ENCODE results near the gene P4HB. TPM values are rescaled to one million over a fixed set of nuclear protein-coding genes. Genes with fewer than 3 reads are reported as not detected.

Gene P4HB
- polyA plus RNA-seq, 1 of the 3 experiments (the other 2 are of a cell fraction), result 165 TPM

DNA sequence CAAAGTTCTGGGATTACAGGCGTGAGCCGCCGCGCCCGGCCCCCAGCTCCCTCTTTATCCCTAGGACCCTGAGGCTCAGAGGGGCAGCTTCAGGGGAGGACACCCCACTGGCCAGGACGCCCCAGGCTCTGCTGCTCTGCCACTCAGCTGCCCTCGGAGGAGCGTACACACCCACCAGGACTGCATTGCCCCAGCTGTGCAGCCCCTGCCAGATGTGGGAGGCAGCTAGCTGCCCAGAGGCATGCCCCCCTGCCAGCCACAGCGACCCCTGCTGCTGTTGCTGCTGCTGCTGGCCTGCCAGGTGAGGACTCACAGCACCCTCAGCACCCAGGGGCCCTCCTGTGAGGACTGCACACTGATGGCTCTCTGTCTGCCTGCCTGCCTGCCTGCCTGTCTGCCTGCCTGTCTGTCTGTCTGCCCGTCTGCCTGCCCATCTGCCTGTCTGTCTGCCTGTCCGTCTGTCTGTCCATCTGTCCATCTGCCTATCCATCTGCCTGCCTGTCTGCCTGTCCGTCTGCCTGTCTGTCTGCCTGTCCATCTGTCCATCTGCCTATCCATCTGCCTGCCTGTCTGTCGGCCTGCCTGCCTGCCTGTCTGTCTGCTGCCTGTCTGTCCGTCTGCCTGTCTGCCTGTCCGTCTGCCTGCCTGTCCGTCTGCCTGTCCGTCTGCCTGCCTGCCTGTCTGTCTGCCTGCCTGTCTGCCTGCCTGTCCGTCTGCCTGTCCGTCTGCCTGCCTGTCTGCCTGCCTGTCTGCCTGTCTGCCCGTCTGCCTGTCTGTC is 51.4 kb downstream of the P4HB start:
- H3K4me2 ChIP-seq, result no peak overlapping the region
- H3K4me1 ChIP-seq (ENCODE audit: control insufficient read depth in 1 of 2, insufficient read depth in 2 of 2, low read depth in 1 of 2, low read length in 1 of 2), result peaks cover 0 to 35% of the 10 kb centered on the region in 2 experiments; a peak in 1 of 4 replicates
- H3K27me3 ChIP-seq (ENCODE audit: insufficient read depth), result peaks cover 70% of the 10 kb centered on the region
- H4K20me1 ChIP-seq (ENCODE audit: insufficient read depth), result no peaks in the 10 kb centered on the region
- H2AFZ ChIP-seq (ENCODE audit: low read depth), result no peak overlapping the region
- no peaks in the 10 kb centered on the region for H3K9me2 ChIP-seq
- H3K27ac ChIP-seq (ENCODE audit: low read depth in 2 of 2, low read length in 1 of 2), result no peak overlapping the region
- no peaks in the 10 kb centered on the region for H3K36me3 ChIP-seq (replicated peaks in 1 of 2; ENCODE audit: control insufficient read depth in 1 of 2, insufficient read depth in 2 of 2, low read length in 1 of 2)
- no peak overlapping the region for H3K9ac ChIP-seq
- POLR2A ChIA-PET, result interaction anchor here (0.6 kb wide), 1 partner anchor 569 kb away, joined by 4 read pairs; no protein-coding TSS in a partner anchor
- no peaks in the 10 kb centered on the region for H3K9me3 ChIP-seq
- CTCF ChIA-PET, result interaction anchor here (1.0 to 7.3 kb wide), 10 partner anchors 9 to 94 kb away, joined by 3 to 60 read pairs (median 5); partner anchors contain the start of gene MCRIP1
- peak; percentile 77 for DNase-seq
- H3K4me3 ChIP-seq (ENCODE audit: low read depth in 2 of 2, low read length in 1 of 2), result no peak overlapping the region
- TF ChIP-seq CTCF (IDR thresholded peaks at IDR 0.05), result peak; percentile 37
- TF ChIP-seq TCF12 (IDR thresholded peaks at IDR 0.05), result no peak
- no peak for TF ChIP-seq RFX5 (IDR thresholded peaks at IDR 0.05; ENCODE audit: low read length)
- no peak for TF ChIP-seq IRF3 (IDR thresholded peaks at IDR 0.05; ENCODE audit: low read depth, low read length)
- no peak for TF ChIP-seq NFIC (IDR thresholded peaks at IDR 0.05; ENCODE audit: borderline replicate concordance)
- TF ChIP-seq TAF1 (IDR thresholded peaks at IDR 0.05; ENCODE audit: borderline replicate concordance, low read depth, low read length), result no peak
- no peak for TF ChIP-seq EZH2phosphoT487 (IDR thresholded peaks at IDR 0.05; ENCODE audit: borderline replicate concordance, low read depth)
- TF ChIP-seq YY1 (IDR thresholded peaks at IDR 0.05; ENCODE audit: low read depth), result no peak
- H3F3A ChIP-seq (replicated peaks; ENCODE audit: insufficient read depth), result no peaks in the 10 kb centered on the region
- WGBS (ENCODE audit: low lambda C conversion rate), result 22% methylated on average over 13 of the region's 20 CpGs
- no peaks in the 10 kb centered on the region for H3K79me2 ChIP-seq (ENCODE audit: insufficient read depth)

GRCh38 chr17:81807839-81808238 is 52.5 kb downstream of the P4HB start:
- no peak overlapping the region for H2AFZ ChIP-seq (ENCODE audit: low read depth)
- 40% methylated on average over 6 of the region's 13 CpGs for WGBS (ENCODE audit: low lambda C conversion rate)
- no peaks in the 10 kb centered on the region for H3K36me3 ChIP-seq (replicated peaks in 1 of 2; ENCODE audit: control insufficient read depth in 1 of 2, insufficient read depth in 2 of 2, low read length in 1 of 2)
- no peaks in the 10 kb centered on the region for H3K9me3 ChIP-seq
- no peak overlapping the region for H3K4me3 ChIP-seq (ENCODE audit: low read depth in 2 of 2, low read length in 1 of 2)
- DNase-seq, result no peak
- POLR2A ChIA-PET, result interaction anchor here (0.8 to 1.1 kb wide), 3 partner anchors 13 to 25 kb away, joined by 3 to 6 read pairs (median 3); partner anchors contain the start of gene MCRIP1
- H3K79me2 ChIP-seq (ENCODE audit: insufficient read depth), result no peaks in the 10 kb centered on the region
- peaks cover 0 to 33% of the 10 kb centered on the region in 2 experiments; a peak in 1 of 4 replicates for H3K4me1 ChIP-seq (ENCODE audit: control insufficient read depth in 1 of 2, insufficient read depth in 2 of 2, low read depth in 1 of 2, low read length in 1 of 2)
- peaks cover 80% of the 10 kb centered on the region for H3K27me3 ChIP-seq (ENCODE audit: insufficient read depth)
- CTCF ChIA-PET, result interaction anchor here (1.1 to 7.3 kb wide), 12 partner anchors 10 to 152 kb away, joined by 3 to 60 read pairs (median 6); partner anchors contain the start of gene MCRIP1
- H3K4me2 ChIP-seq, result no peak overlapping the region
- H4K20me1 ChIP-seq (ENCODE audit: insufficient read depth), result no peaks in the 10 kb centered on the region
- H3F3A ChIP-seq (replicated peaks; ENCODE audit: insufficient read depth), result no peaks in the 10 kb centered on the region
- no peaks in the 10 kb centered on the region for H3K9me2 ChIP-seq
- TF ChIP-seq RAD21 (IDR thresholded peaks at IDR 0.05; ENCODE audit: low read length) (no peak), EP300 (IDR thresholded peaks at IDR 0.05; ENCODE audit: borderline replicate concordance in 1 of 2, low read depth in 1 of 2, low read length in 1 of 2) (no peak), MAX (IDR thresholded peaks at IDR 0.05; ENCODE audit: low read depth) (no peak), TAF1 (IDR thresholded peaks at IDR 0.05; ENCODE audit: borderline replicate concordance, low read depth, low read length) (no peak), FOXM1 (IDR thresholded peaks at IDR 0.05; ENCODE audit: low read depth) (no peak)
- H3K9ac ChIP-seq, result no peak overlapping the region
- no peak overlapping the region for H3K27ac ChIP-seq (ENCODE audit: low read depth in 2 of 2, low read length in 1 of 2)

Data from SK-N-SH (cell line).